Esophagus squamous epithelium (tissue), 4 donors: Measurements from ENCODE around the gene EPB41L2.

Source experiments
- POLR2A ChIP-seq, 4 donors: fragments of 450-650 bp; IDR thresholded peaks; one replicate each; pipeline ENCODE4 v1.6.1; 2017; ENCODE audit warnings: antibody characterized with exemption in 4 of 4, mild to moderate bottlenecking in 4 of 4, moderate library complexity in 3 of 4
- TF ChIP-seq, protein P1 (sequence below), 6 experiments: fragments of 450-650 bp in 4 of 6; fragments of 200-600 bp in 2 of 6; sonication (generic) in 2 of 6; IDR thresholded peaks; one replicate each; pipeline ENCODE4 v1.5.1; 2016 to 2019; ENCODE audit warnings: antibody characterized with exemption in 6 of 6, mild to moderate bottlenecking in 4 of 6, moderate library complexity in 4 of 6

DNA sequence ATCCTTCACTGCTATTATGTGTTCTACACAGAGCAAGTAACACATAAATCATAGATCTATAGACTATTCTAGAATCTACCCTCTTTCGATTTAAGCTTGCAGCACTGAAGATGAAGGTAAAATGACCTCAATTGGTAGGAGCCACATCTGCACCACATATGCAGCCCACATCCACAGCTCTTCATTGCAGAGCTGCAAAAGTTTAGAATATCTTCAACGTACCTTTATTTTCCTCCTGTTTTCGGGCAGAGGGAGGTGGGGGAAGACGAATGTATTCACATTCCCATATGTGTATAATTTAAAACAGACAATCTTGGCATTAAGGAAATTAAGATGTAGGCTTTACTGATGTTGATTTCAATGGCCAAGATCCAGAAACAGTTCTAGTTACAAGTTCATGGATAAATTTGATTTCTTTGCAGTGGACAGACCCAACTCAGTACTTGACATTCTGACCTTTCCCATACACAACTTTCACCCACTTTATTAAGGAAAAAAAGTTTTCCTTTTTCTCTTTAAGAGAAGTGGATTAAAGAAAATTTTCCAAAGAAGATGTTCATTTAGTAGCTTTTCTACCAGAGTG, 14.0 kb downstream of the EPB41L2 start:
- TF ChIP-seq, protein P1, sequence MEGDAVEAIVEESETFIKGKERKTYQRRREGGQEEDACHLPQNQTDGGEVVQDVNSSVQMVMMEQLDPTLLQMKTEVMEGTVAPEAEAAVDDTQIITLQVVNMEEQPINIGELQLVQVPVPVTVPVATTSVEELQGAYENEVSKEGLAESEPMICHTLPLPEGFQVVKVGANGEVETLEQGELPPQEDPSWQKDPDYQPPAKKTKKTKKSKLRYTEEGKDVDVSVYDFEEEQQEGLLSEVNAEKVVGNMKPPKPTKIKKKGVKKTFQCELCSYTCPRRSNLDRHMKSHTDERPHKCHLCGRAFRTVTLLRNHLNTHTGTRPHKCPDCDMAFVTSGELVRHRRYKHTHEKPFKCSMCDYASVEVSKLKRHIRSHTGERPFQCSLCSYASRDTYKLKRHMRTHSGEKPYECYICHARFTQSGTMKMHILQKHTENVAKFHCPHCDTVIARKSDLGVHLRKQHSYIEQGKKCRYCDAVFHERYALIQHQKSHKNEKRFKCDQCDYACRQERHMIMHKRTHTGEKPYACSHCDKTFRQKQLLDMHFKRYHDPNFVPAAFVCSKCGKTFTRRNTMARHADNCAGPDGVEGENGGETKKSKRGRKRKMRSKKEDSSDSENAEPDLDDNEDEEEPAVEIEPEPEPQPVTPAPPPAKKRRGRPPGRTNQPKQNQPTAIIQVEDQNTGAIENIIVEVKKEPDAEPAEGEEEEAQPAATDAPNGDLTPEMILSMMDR (IDR thresholded peaks at IDR 0.05), result no peak
- TF ChIP-seq POLR2A (IDR thresholded peaks at IDR 0.05), result no peak
